PC-9 (cell line): ENCODE results near the gene SF3A1. TPM values are rescaled to one million over a fixed set of nuclear protein-coding genes. Genes with fewer than 3 reads are reported as not detected.

ENCODE experiments used
- BruUV-seq: library from RNA; stranded (reverse); fragments of 400-500 nt; replicated peaks from 2 replicates; lab custom pipeline; 2021; lab: Mats Ljungman, UMichigan
- CTCF ChIA-PET: fragments of 300-600 bp; sonication (Branson Sonifier 250); formaldehyde crosslinking; loops from one replicate; lab custom pipeline; 2022; ENCODE audit warnings: antibody characterized with exemption; lab: Charles Lee
- POLR2A ChIA-PET: fragments of 300-600 bp; sonication (Branson Sonifier 250); formaldehyde crosslinking; loops from one replicate; lab custom pipeline; 2022; ENCODE audit warnings: antibody characterized with exemption; ENCODE audit not compliant: unreplicated experiment; lab: Charles Lee
- DNase-seq, 2 experiments: peaks; one replicate each; pipeline versions ENCODE4 v3.0.0 to v3.0.0-alpha.2; 2015 to 2022; ENCODE audit warnings: mixed read lengths in 1 of 2
- H2AFZ ChIP-seq: fragments of 200-600 bp; sonication (generic); 2 replicates; pipeline ENCODE4 v1.8.1; 2017; ENCODE audit warnings: antibody characterized with exemption
- H3F3A ChIP-seq: fragments of 200-600 bp; sonication (generic); 2 replicates; pipeline ENCODE4 v1.8.1; 2017; ENCODE audit warnings: antibody characterized with exemption, mild to moderate bottlenecking, low read depth; ENCODE audit not compliant: insufficient read depth
- H3K27ac ChIP-seq: fragments of 200-600 bp; sonication (generic); 2 replicates; pipeline ENCODE4 v1.6.1; 2016; ENCODE audit warnings: mixed run types
- H3K27me3 ChIP-seq: fragments of 200-600 bp; sonication (generic); 2 replicates; pipeline ENCODE4 v1.6.1; 2016; ENCODE audit warnings: low read depth, mixed run types; ENCODE audit not compliant: insufficient read depth
- H3K36me3 ChIP-seq: fragments of 200-600 bp; sonication (generic); 2 replicates; pipeline ENCODE4 v1.6.1; 2016; ENCODE audit warnings: low read depth, mixed run types
- H3K4me1 ChIP-seq: fragments of 200-600 bp; sonication (generic); replicated peaks from 2 replicates; pipeline ENCODE4 v1.6.1; 2016; ENCODE audit warnings: mixed run types; ENCODE audit not compliant: insufficient read depth
- H3K4me2 ChIP-seq: fragments of 200-600 bp; sonication (generic); 2 replicates; pipeline ENCODE4 v1.6.1; 2017; ENCODE audit warnings: mixed run types
- H3K4me3 ChIP-seq: fragments of 200-600 bp; sonication (generic); 2 replicates; pipeline ENCODE4 v1.6.1; 2016; ENCODE audit warnings: mixed run types
- H3K79me2 ChIP-seq: fragments of 200-600 bp; sonication (generic); 2 replicates; pipeline ENCODE4 v1.6.1; 2017; ENCODE audit warnings: low read depth, mixed run types
- H3K9me2 ChIP-seq: fragments of 200-600 bp; sonication (generic); 2 replicates; pipeline ENCODE4 v1.8.1; 2017; ENCODE audit warnings: mild to moderate bottlenecking; ENCODE audit not compliant: insufficient read depth
- H3K9me3 ChIP-seq: fragments of 200-600 bp; sonication (generic); 2 replicates; pipeline ENCODE4 v1.8.1; 2016; ENCODE audit warnings: low read depth; ENCODE audit not compliant: insufficient read depth
- H4K20me1 ChIP-seq: fragments of 200-600 bp; sonication (generic); 2 replicates; pipeline ENCODE4 v1.8.1; 2017; ENCODE audit not compliant: insufficient read depth
- EZH2 ChIP-seq: fragments of 200-600 bp; sonication (generic); IDR thresholded peaks from 2 replicates; pipeline ENCODE4 v1.8.0; 2017; ENCODE audit warnings: antibody characterized with exemption, low read depth
- intact Hi-C: fragments of 100-400 bp; cut with micrococcal nuclease; formaldehyde crosslinking; loops from one replicate; pipeline ENCODE4 v1.10.0; 2022; ENCODE audit not compliant: unreplicated experiment
- total RNA-seq: library from RNA; stranded (reverse); gene quantifications from 2 replicates; pipeline ENCODE4 v1.2.3, GENCODE V29; 2021
- TF ChIP-seq, protein P1 (sequence below): fragments of 200-600 bp; sonication (generic); conservative IDR thresholded peaks from 2 replicates; pipeline ENCODE4 v1.6.1; 2017; ENCODE audit warnings: mixed run types, antibody characterized with exemption, mild to moderate bottlenecking, moderate library complexity

The SF3A1 gene
- total RNA-seq, 1 experiment from 2014 or later, result 189 TPM

DNA sequence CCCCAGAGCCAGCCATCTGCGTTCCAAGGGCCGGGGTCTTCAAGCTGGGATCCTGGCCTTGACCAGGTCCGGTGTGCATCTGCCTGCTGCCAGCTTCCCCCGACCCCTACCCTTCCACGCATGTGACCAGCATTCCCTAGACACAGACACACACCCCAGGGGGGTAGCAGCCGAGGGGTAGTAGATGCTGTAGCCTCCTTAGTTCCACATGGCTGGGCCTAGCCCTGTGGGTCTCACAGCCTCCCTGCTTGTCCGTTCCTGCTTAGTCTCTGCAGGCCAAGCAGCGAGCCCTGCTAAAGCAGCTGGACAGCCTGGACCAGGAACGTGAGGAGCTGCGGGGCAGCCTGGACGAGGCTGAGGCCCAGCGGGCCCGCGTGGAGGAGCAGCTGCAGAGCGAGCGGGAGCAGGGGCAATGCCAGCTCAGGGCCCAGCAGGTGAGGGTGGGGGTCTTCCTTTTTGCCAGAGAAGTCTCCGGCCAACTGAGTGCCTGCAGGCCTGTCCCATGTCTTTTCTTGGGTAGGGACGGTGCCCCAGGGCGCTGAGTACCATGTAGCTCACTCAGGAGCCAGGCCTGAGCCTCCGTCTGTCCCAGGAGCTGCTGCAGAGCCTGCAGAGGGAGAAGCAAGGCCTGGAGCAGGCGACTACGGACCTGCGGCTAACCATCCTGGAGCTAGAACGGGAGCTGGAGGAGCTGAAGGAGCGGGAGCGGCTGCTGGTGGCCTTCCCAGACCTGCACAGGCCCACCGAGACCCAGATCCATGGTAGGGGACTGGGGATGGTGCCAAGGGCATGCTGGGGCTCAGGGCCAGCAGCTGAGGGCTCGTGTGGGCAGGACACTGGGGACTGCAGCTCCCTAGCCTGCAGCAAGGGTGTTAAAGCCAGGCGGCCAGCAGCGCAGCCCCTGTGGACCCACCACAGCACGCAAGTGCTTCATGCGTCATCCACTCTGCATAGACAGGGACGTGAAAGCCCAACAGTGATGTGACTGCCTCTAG is 16.9 kb upstream of the SF3A1 start:
- Histone ChIP-seq H3F3A (no peaks in the 10 kb centered on the region; the same call in 1 of the 2 replicates), H3K4me2 (no peak overlapping the region), H3K36me3 (no peaks in the 10 kb centered on the region), H3K27me3 (no peaks in the 10 kb centered on the region), H3K27ac (no peak overlapping the region), H4K20me1 (0 out of 2 replicates have a peak, but pooled peaks cover 5% of the 10 kb centered on the region), H3K4me3 (no peak overlapping the region), H2AFZ (no peak overlapping the region), H3K79me2 (no peaks in the 10 kb centered on the region), H3K9me2 (no peaks in the 10 kb centered on the region), H3K9me3 (no peaks in the 10 kb centered on the region), H3K4me1 (no peaks in the 10 kb centered on the region)
- DNase-seq, result no peak
- CTCF ChIA-PET, result no interaction called here
- POLR2A ChIA-PET, result no interaction called here
- BruUV-seq, result no TSS peak
- intact Hi-C loops, result no loop called here
- TF ChIP-seq EZH2, result no peak
- TF ChIP-seq, protein P1, sequence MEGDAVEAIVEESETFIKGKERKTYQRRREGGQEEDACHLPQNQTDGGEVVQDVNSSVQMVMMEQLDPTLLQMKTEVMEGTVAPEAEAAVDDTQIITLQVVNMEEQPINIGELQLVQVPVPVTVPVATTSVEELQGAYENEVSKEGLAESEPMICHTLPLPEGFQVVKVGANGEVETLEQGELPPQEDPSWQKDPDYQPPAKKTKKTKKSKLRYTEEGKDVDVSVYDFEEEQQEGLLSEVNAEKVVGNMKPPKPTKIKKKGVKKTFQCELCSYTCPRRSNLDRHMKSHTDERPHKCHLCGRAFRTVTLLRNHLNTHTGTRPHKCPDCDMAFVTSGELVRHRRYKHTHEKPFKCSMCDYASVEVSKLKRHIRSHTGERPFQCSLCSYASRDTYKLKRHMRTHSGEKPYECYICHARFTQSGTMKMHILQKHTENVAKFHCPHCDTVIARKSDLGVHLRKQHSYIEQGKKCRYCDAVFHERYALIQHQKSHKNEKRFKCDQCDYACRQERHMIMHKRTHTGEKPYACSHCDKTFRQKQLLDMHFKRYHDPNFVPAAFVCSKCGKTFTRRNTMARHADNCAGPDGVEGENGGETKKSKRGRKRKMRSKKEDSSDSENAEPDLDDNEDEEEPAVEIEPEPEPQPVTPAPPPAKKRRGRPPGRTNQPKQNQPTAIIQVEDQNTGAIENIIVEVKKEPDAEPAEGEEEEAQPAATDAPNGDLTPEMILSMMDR, result no peak

DNA sequence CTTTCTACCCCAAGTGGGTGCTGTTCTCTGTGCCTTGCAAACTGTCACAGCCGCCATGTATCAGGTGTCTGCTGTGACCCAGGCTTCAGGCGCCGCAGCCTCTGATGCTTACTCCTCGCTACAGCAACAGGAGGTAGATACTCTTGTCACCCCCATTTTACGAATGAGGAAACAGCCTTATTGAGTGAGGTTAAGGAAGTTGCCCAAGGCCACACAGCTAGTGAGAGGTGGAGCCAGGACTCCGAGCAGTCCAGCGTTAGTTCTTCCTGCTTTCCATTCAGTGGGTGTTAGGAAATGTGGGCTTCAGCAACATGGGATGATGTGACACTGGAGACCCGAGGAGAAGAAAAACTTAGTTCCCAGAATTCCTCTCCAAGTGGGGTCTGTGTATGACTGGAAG is 16.2 kb upstream of the SF3A1 start:
- no peak for DNase-seq
- CTCF ChIA-PET, result no interaction called here
- Histone ChIP-seq H2AFZ (no peak overlapping the region), H3F3A (no peaks in the 10 kb centered on the region; the same call in 1 of the 2 replicates), H3K4me1 (no peaks in the 10 kb centered on the region), H3K27me3 (no peaks in the 10 kb centered on the region), H3K9me3 (no peaks in the 10 kb centered on the region), H3K4me3 (no peak overlapping the region), H3K36me3 (no peaks in the 10 kb centered on the region), H3K27ac (no peak overlapping the region), H3K79me2 (no peaks in the 10 kb centered on the region), H3K4me2 (no peak overlapping the region), H4K20me1 (0 out of 2 replicates have a peak, but pooled peaks cover 5% of the 10 kb centered on the region), H3K9me2 (no peaks in the 10 kb centered on the region)
- POLR2A ChIA-PET, result no interaction called here
- intact Hi-C loops, result no loop called here
- BruUV-seq, result no TSS peak
- TF ChIP-seq, protein P1, result no peak
- TF ChIP-seq EZH2, result no peak

DNA sequence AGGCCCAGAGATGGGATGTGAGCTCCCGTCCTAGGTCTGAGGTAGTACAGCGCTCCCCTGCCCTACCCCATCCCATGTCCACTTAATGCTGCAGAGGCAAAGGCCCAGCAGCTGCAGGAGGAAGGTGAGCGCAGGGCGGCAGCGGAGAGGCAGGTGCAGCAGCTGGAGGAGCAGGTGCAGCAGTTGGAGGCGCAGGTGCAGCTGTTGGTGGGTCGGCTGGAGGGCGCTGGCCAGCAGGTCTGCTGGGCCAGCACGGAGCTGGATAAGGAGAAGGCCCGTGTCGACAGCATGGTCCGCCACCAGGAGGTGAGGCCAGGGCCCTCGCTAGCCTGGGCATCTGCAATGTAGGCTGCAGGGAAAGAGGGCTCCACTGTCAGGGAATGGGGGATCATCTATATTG is 15.3 kb upstream of the SF3A1 start:
- H3F3A ChIP-seq, result no peaks in the 10 kb centered on the region; the same call in 1 of the 2 replicates
- no peaks in the 10 kb centered on the region for H3K36me3 ChIP-seq
- H2AFZ ChIP-seq, result no peak overlapping the region
- no peaks in the 10 kb centered on the region for H3K79me2 ChIP-seq
- ChIA-PET CTCF (no interaction called here), POLR2A (no interaction called here)
- intact Hi-C loops, result no loop called here
- H3K9me3 ChIP-seq, result no peaks in the 10 kb centered on the region
- no peak for TF ChIP-seq EZH2
- TF ChIP-seq, protein P1, result no peak
- H3K27ac ChIP-seq, result no peak overlapping the region
- no peak overlapping the region for H3K4me2 ChIP-seq
- H3K4me1 ChIP-seq, result no peaks in the 10 kb centered on the region
- DNase-seq, result no peak
- no peaks in the 10 kb centered on the region for H3K27me3 ChIP-seq
- H4K20me1 ChIP-seq, result 0 out of 2 replicates have a peak, but pooled peaks cover 5% of the 10 kb centered on the region
- H3K4me3 ChIP-seq, result no peak overlapping the region
- no peaks in the 10 kb centered on the region for H3K9me2 ChIP-seq
- BruUV-seq, result no TSS peak
